ENCODE measurements around the gene BBOX1.

GRCh38 chr11:27107548-27107947 lies 66.9 kb downstream of the BBOX1 start:
- no peak for TF ChIP-seq POLR2A (IDR thresholded peaks at IDR 0.05)
- TF ChIP-seq CTCF (IDR thresholded peaks at IDR 0.05), result no peak

Data from thyroid gland (tissue), 4 donors.